ENCODE data around the gene TNFSF13.
A peak's percentile ranks its signal among the peaks of the same experiment; 100 is the strongest.

TNFSF13 gene

GRCh38 chr17:7575481-7575883 is 16.9 kb downstream of the TNFSF13 start:
- no peak for DNase-seq (ENCODE audit: low spot score)

- no peak for DNase-seq (ENCODE audit: low spot score)
Measured at GRCh38 chr17:7575959-7576358, 17.4 kb downstream of the TNFSF13 start.

GRCh38 chr17:7576432-7576937 is 17.9 kb downstream of the TNFSF13 start:
- no peak for DNase-seq (ENCODE audit: low spot score)

- no peak for DNase-seq (ENCODE audit: low spot score)
Measured at GRCh38 chr17:7577327-7578199, 19.0 kb downstream of the TNFSF13 start.

- peak; percentile 73 for DNase-seq (ENCODE audit: low spot score)
Measured at GRCh38 chr17:7579001-7579833, 20.7 kb downstream of the TNFSF13 start, which contains the start of gene CD68. Gene CD68, plus strand, starts transcription at chr17:7579638. Its CDS starts 40 bp downstream, at chr17:7579678.

GRCh38 chr17:7579834-7580603 is 21.5 kb downstream of the TNFSF13 start:
- no peak for DNase-seq (ENCODE audit: low spot score)

GRCh38 chr17:7580604-7581575 is 22.3 kb downstream of the TNFSF13 start:
- no peak for DNase-seq (ENCODE audit: low spot score)

- no peak for DNase-seq (ENCODE audit: low spot score)
Measured at GRCh38 chr17:7582396-7583252, 24.1 kb downstream of the TNFSF13 start.

- DNase-seq (ENCODE audit: low spot score) = peak; percentile 96
Measured at GRCh38 chr17:7583253-7584109, 24.9 kb downstream of the TNFSF13 start, which contains the start of gene MPDU1. Gene MPDU1, plus strand, starts transcription at chr17:7583852. Its CDS starts 11 bp downstream, at chr17:7583863.

GRCh38 chr17:7586673-7587419 is 28.3 kb downstream of the TNFSF13 start:
- DNase-seq (ENCODE audit: low spot score) = no peak

- no peak for DNase-seq (ENCODE audit: low spot score)
Measured at GRCh38 chr17:7587420-7588151, 29.0 kb downstream of the TNFSF13 start.

GRCh38 chr17:7588553-7589203 is 30.1 kb downstream of the TNFSF13 start:
- DNase-seq (ENCODE audit: low spot score) = no peak

GRCh38 chr17:7589204-7589868 is 30.8 kb downstream of the TNFSF13 start:
- DNase-seq (ENCODE audit: low spot score) = peak; percentile 65

GRCh38 chr17:7589891-7590691 is 31.5 kb downstream of the TNFSF13 start, which contains the start of gene SOX15:
Gene SOX15, minus strand, starts transcription at chr17:7590094. Its CDS starts 418 bp downstream, at chr17:7589676.
- DNase-seq (ENCODE audit: low spot score) = no peak

- no peak for DNase-seq (ENCODE audit: low spot score)
Measured at GRCh38 chr17:7590743-7591142, 32.2 kb downstream of the TNFSF13 start.
